H9 (cell line): Measurements from ENCODE around the gene MFAP3. TPM values are rescaled to one million over a fixed set of nuclear protein-coding genes. Genes with fewer than 3 reads are reported as not detected.

Experiments used
- DNase-seq: peaks from one replicate; pipeline ENCODE4 v3.0.0-alpha.2; 2017
- H2AFZ ChIP-seq: one replicate; pipeline ENCODE4 v1.6.1; 2013; ENCODE audit warnings: mild to moderate bottlenecking, low read length, control low read depth, moderate library complexity
- H2AK5ac ChIP-seq: 2 replicates; pipeline ENCODE4 v1.6.1; 2013; ENCODE audit warnings: low read length, control low read depth, mixed read lengths; ENCODE audit not compliant: insufficient read length
- H2BK120ac ChIP-seq: one replicate; pipeline ENCODE4 v1.6.1; 2013; ENCODE audit warnings: low read depth, mild to moderate bottlenecking, low read length, control low read depth, inconsistent platforms; ENCODE audit not compliant: poor library complexity, severe bottlenecking
- H2BK12ac ChIP-seq: 2 replicates; pipeline ENCODE4 v1.6.1; 2013; ENCODE audit warnings: low read length, control low read depth, mixed read lengths, low read depth; ENCODE audit not compliant: insufficient read length
- H2BK15ac ChIP-seq: 2 replicates; pipeline ENCODE4 v1.6.1; 2013; ENCODE audit warnings: low read depth, low read length, control low read depth
- H2BK20ac ChIP-seq: one replicate; pipeline ENCODE4 v1.6.1; 2013; ENCODE audit warnings: low read depth, mild to moderate bottlenecking, low read length, control low read depth, inconsistent platforms; ENCODE audit not compliant: poor library complexity, severe bottlenecking
- H2BK5ac ChIP-seq: 2 replicates; pipeline ENCODE4 v1.6.1; 2013; ENCODE audit warnings: low read length, control low read depth, mixed read lengths; ENCODE audit not compliant: insufficient read length
- H3K14ac ChIP-seq: 2 replicates; pipeline ENCODE4 v1.6.1; 2013; ENCODE audit warnings: low read length, control low read depth; ENCODE audit not compliant: insufficient read depth
- H3K18ac ChIP-seq: 2 replicates; pipeline ENCODE4 v1.6.1; 2013; ENCODE audit warnings: low read depth, mild to moderate bottlenecking, mixed read lengths, low read length, control low read depth; ENCODE audit not compliant: insufficient read length
- H3K23ac ChIP-seq: 2 replicates; pipeline ENCODE4 v1.6.1; 2013; ENCODE audit warnings: low read length, control low read depth, mixed read lengths, low read depth; ENCODE audit not compliant: insufficient read length
- H3K23me2 ChIP-seq: 2 replicates; pipeline ENCODE4 v1.6.1; 2013; ENCODE audit warnings: low read depth, mild to moderate bottlenecking, mixed read lengths, low read length, control low read depth; ENCODE audit not compliant: insufficient read length, poor library complexity, severe bottlenecking
- H3K27ac ChIP-seq: 2 replicates; pipeline ENCODE4 v1.5.1; 2013; ENCODE audit warnings: low read length, control low read depth, mixed read lengths, low read depth; ENCODE audit not compliant: insufficient read length
- H3K27me3 ChIP-seq: 2 replicates; pipeline ENCODE4 v1.6.1; 2013; ENCODE audit warnings: low read length, control low read depth, inconsistent platforms; ENCODE audit not compliant: insufficient read depth
- H3K4ac ChIP-seq: 2 replicates; pipeline ENCODE4 v1.6.1; 2013; ENCODE audit warnings: low read depth, mild to moderate bottlenecking, control low read depth, inconsistent platforms, low read length, moderate library complexity
- H3K4me1 ChIP-seq: 2 replicates; pipeline ENCODE4 v1.6.1; 2013; ENCODE audit warnings: low read length, control low read depth, inconsistent platforms; ENCODE audit not compliant: insufficient read depth
- H3K4me2 ChIP-seq: 2 replicates; pipeline ENCODE4 v1.6.1; 2013; ENCODE audit warnings: low read length, control low read depth, mixed read lengths; ENCODE audit not compliant: insufficient read length, insufficient read depth
- H3K56ac ChIP-seq: 2 replicates; pipeline ENCODE4 v1.6.1; 2013; ENCODE audit warnings: low read depth, mild to moderate bottlenecking, mixed read lengths, low read length, control low read depth; ENCODE audit not compliant: insufficient read length
- H3K79me1 ChIP-seq: 2 replicates; pipeline ENCODE4 v1.6.1; 2013; ENCODE audit warnings: low read depth, mild to moderate bottlenecking, moderate library complexity, low read length, control low read depth, inconsistent platforms; ENCODE audit not compliant: insufficient read depth, poor library complexity, severe bottlenecking
- H3K79me2 ChIP-seq: 2 replicates; pipeline ENCODE4 v1.6.1; 2013; ENCODE audit warnings: low read length, control low read depth, inconsistent platforms; ENCODE audit not compliant: insufficient read depth
- H3K9ac ChIP-seq: 2 replicates; pipeline ENCODE4 v1.6.1; 2013; ENCODE audit warnings: low read length, control low read depth, mixed read lengths; ENCODE audit not compliant: insufficient read length; ENCODE audit errors: extremely low read depth
- H3K9me3 ChIP-seq: one replicate; pipeline ENCODE4 v1.6.1; 2013; ENCODE audit warnings: low read depth, low read length, inconsistent platforms; ENCODE audit not compliant: control insufficient read depth
- H3T11ph ChIP-seq: one replicate; pipeline ENCODE4 v1.6.1; 2013; ENCODE audit warnings: mild to moderate bottlenecking, low read length, control low read depth, inconsistent platforms
- H4K20me1 ChIP-seq: one replicate; pipeline ENCODE4 v1.6.1; 2013; ENCODE audit not compliant: control insufficient read depth, insufficient read length, insufficient read depth
- H4K5ac ChIP-seq: 2 replicates; pipeline ENCODE4 v1.6.1; 2013; ENCODE audit warnings: low read depth, mild to moderate bottlenecking, mixed read lengths, low read length, control low read depth; ENCODE audit not compliant: insufficient read length
- H4K8ac ChIP-seq: replicated peaks from 2 replicates; pipeline ENCODE4 v1.6.1; 2013; ENCODE audit warnings: low read length, control low read depth, mixed read lengths, low read depth; ENCODE audit not compliant: insufficient read length
- H4K91ac ChIP-seq: 2 replicates; pipeline ENCODE4 v1.6.1; 2013; ENCODE audit warnings: low read depth, mild to moderate bottlenecking, moderate library complexity, mixed read lengths, low read length, control low read depth; ENCODE audit not compliant: insufficient read length
- H3K27ac Mint-ChIP-seq, 3 experiments: 2 replicates in 2 of 3; 3 replicates in 1 of 3; pipeline ENCODE4 v1.8.0; 2020 to 2021; ENCODE audit warnings: mixed read lengths in 3 of 3, mild to moderate bottlenecking in 1 of 3, moderate library complexity in 1 of 3
- H3K27me3 Mint-ChIP-seq: 2 replicates; pipeline ENCODE4 v1.8.0; 2021; ENCODE audit warnings: low read depth, mild to moderate bottlenecking, moderate library complexity, mixed read lengths
- H3K36me3 Mint-ChIP-seq, 3 experiments: 2 replicates in 2 of 3; 3 replicates in 1 of 3; pipeline ENCODE4 v1.8.0; 2020 to 2021; ENCODE audit warnings: low read depth in 3 of 3, mixed read lengths in 3 of 3; ENCODE audit not compliant: insufficient read depth in 1 of 3
- H3K4me1 Mint-ChIP-seq, 2 experiments: 2 replicates each; pipeline ENCODE4 v1.8.0; 2020; ENCODE audit warnings: mixed read lengths in 2 of 2
- H3K4me3 Mint-ChIP-seq, 2 experiments: 2 replicates in 1 of 2; 3 replicates in 1 of 2; pipeline ENCODE4 v1.8.0; 2020 to 2021; ENCODE audit warnings: mild to moderate bottlenecking in 2 of 2, mixed read lengths in 2 of 2, moderate library complexity in 1 of 2
- H3K9me3 Mint-ChIP-seq, 2 experiments: 2 replicates in 1 of 2; 3 replicates in 1 of 2; pipeline ENCODE4 v1.8.0; 2020; ENCODE audit warnings: mild to moderate bottlenecking in 2 of 2, mixed read lengths in 2 of 2, moderate library complexity in 1 of 2
- WGBS: extraction: QIAGEN DNeasy Blood & Tissue Kit; methylation state at CpG from one replicate; pipeline ENCODE4 v1.1.7; 2013; ENCODE audit warnings: missing lambda C conversion rate, low lambda C conversion rate, mixed read lengths; ENCODE audit not compliant: insufficient read length; ENCODE audit errors: extremely low coverage; 5-methylcytosine and 5-hydroxymethylcytosine counted together
- total RNA-seq: library from RNA; stranded (reverse); gene quantifications from 2 replicates; pipeline ENCODE4 v1.2.1, GENCODE V29; 2021
- TF ChIP-seq, protein P1 (sequence below): fragments of 200-600 bp; sonication (generic); conservative IDR thresholded peaks from 3 replicates; pipeline ENCODE4 v1.8.0; 2021; ENCODE audit warnings: antibody characterized with exemption, mild to moderate bottlenecking

MFAP3 gene
- total RNA-seq, 1 experiment from 2014 or later = 24.5 TPM

DNA sequence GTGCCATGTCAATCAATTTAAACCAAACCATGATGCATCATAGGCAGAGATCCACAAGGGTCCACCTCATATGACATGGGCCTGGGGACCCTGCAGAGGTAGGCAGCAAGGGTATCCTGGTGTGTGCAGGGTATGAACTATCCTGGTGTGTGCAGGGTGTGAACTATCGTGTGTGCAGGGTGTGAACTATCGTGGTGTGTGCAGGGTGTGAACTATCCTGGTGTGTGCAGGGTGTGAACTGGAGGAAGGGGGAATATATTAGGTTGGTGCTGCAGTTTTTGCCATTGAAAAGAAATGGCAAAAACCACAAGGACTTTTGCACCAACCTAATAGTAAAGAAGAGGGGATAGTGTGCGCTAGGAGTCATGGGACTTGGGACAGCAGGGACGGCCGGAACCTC lies 50.0 kb downstream of the MFAP3 start:
- Histone ChIP-seq H3T11ph (no peak overlapping the region), H3K27ac (no peak overlapping the region), H4K5ac (no peak overlapping the region), H3K9me3 (no peaks in the 10 kb centered on the region), H2BK12ac (no peak overlapping the region), H2BK15ac (no peak overlapping the region), H3K23me2 (no peaks in the 10 kb centered on the region), H3K4ac (no peak overlapping the region), H4K8ac (no peak overlapping the region), H4K91ac (no peak overlapping the region), H2AK5ac (no peak overlapping the region), H3K18ac (no peak overlapping the region), H2AFZ (no peak overlapping the region), H3K14ac (no peak overlapping the region), H2BK5ac (no peak overlapping the region), H2BK20ac (no peak overlapping the region), H3K23ac (no peak overlapping the region), H3K9ac (no peak overlapping the region), H3K27me3 (no peaks in the 10 kb centered on the region), H3K79me1 (no peaks in the 10 kb centered on the region), H3K56ac (no peak overlapping the region), H2BK120ac (no peak overlapping the region), H3K79me2 (no peaks in the 10 kb centered on the region), H3K4me1 (peaks cover 2% of the 10 kb centered on the region), H4K20me1 (no peaks in the 10 kb centered on the region), H3K4me2 (no peak overlapping the region)
- no peak for DNase-seq
- H3K27me3 Mint-ChIP-seq = peaks cover 55% of the 10 kb centered on the region
- no CpG with 5 or more reads among the region's 5 CpGs for WGBS
- H3K4me1 Mint-ChIP-seq = peaks cover 51 to 54% of the 10 kb centered on the region in 2 experiments
- TF ChIP-seq, protein P1, sequence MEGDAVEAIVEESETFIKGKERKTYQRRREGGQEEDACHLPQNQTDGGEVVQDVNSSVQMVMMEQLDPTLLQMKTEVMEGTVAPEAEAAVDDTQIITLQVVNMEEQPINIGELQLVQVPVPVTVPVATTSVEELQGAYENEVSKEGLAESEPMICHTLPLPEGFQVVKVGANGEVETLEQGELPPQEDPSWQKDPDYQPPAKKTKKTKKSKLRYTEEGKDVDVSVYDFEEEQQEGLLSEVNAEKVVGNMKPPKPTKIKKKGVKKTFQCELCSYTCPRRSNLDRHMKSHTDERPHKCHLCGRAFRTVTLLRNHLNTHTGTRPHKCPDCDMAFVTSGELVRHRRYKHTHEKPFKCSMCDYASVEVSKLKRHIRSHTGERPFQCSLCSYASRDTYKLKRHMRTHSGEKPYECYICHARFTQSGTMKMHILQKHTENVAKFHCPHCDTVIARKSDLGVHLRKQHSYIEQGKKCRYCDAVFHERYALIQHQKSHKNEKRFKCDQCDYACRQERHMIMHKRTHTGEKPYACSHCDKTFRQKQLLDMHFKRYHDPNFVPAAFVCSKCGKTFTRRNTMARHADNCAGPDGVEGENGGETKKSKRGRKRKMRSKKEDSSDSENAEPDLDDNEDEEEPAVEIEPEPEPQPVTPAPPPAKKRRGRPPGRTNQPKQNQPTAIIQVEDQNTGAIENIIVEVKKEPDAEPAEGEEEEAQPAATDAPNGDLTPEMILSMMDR = no peak
- H3K27ac Mint-ChIP-seq = no peak overlapping the region
- H3K4me3 Mint-ChIP-seq = no peak overlapping the region
- no peaks in the 10 kb centered on the region for H3K9me3 Mint-ChIP-seq
- no peaks in the 10 kb centered on the region for H3K36me3 Mint-ChIP-seq
